ENCODE measurements around the gene TRIM31. TPM values are rescaled to one million over a fixed set of nuclear protein-coding genes. Genes with fewer than 3 reads are reported as not detected.

The TRIM31 gene
- total and polyA plus RNA-seq, 10 of the 15 experiments (the other 5 are each of a cell fraction or from before 2014, with no cell fraction given), result 0.09 to 20.5 (median 0.31) TPM; not detected in 3

GRCh38 chr6:30055513-30055912, 57.4 kb downstream of the TRIM31 start (continued):
- TF ChIP-seq E2F4 (IDR thresholded peaks at IDR 0.05; ENCODE audit: low read depth, low read length), result no peak

- no peaks in the 10 kb centered on the region for H3K27me3 ChIP-seq (replicated peaks in 1 of 2; ENCODE audit: control insufficient read depth in 2 of 2, insufficient read depth in 2 of 2, low read length in 1 of 2)
- POLR2A ChIA-PET, result no interaction called here
- no peak overlapping the region for H3K4me3 ChIP-seq
- intact Hi-C loops (cut with micrococcal nuclease; ENCODE audit: unreplicated experiment) (no loop called here), in situ Hi-C loops (cut with MboI) (no loop called here)
- H3K36me3 ChIP-seq (ENCODE audit: control insufficient read depth in 2 of 2, insufficient read depth in 2 of 2, low read length in 1 of 2), result no peaks in the 10 kb centered on the region; a peak in 1 of 4 replicates
- RAD21 ChIA-PET (ENCODE audit: unreplicated experiment), result no interaction called here
- H3K9me3 ChIP-seq (replicated peaks; ENCODE audit: control insufficient read depth, insufficient read depth, low read length), result no peaks in the 10 kb centered on the region
- CTCF ChIA-PET, result interaction anchor here (0.7 to 1.1 kb wide), 3 partner anchors 10 to 51 kb away, joined by 3 read pairs; no protein-coding TSS in a partner anchor
- no peaks in the 10 kb centered on the region for H3K4me1 ChIP-seq (ENCODE audit: control insufficient read depth, insufficient read depth, low read length)
- no peaks in the 10 kb centered on the region for H3K79me2 ChIP-seq (ENCODE audit: control insufficient read depth, insufficient read depth, low read length)
- H4K20me1 ChIP-seq (ENCODE audit: control insufficient read depth, insufficient read depth), result no peaks in the 10 kb centered on the region
- no peak overlapping the region for H3K4me2 ChIP-seq (ENCODE audit: control insufficient read depth, insufficient read depth)
- 29% methylated on average over 3 of the region's 3 CpGs for WGBS (ENCODE audit: insufficient coverage, insufficient replicate concordance, low lambda C conversion rate, missing lambda C conversion rate)
- SMC1A ChIA-PET (ENCODE audit: uncharacterized antibody, unreplicated experiment), result interaction anchor here (0.7 to 1.0 kb wide), 2 partner anchors 12 to 150 kb away, joined by 3 read pairs; no protein-coding TSS in a partner anchor
- H3K27ac ChIP-seq (ENCODE audit: control insufficient read depth, insufficient read depth), result no peak overlapping the region
- no peak overlapping the region for H3K9ac ChIP-seq (ENCODE audit: control insufficient read depth, insufficient read depth, low read length)
- no peak overlapping the region for H2AFZ ChIP-seq (ENCODE audit: control insufficient read depth, low read depth, low read length)
- no TSS peak for BruUV-seq (replicated peaks)
- ATAC-seq (no peak), FAIRE-seq (no peak), DNase-seq (ENCODE audit: low read depth, low spot score) (no peak)
- TF ChIP-seq ATF7 (IDR thresholded peaks at IDR 0.05; ENCODE audit: low read depth) (no peak), MTA3 (IDR thresholded peaks at IDR 0.05; ENCODE audit: borderline replicate concordance, low read length) (no peak), RELA (IDR thresholded peaks at IDR 0.05; ENCODE audit: borderline replicate concordance, partially characterized antibody) (no peak), GATAD2B (conservative IDR thresholded peaks at IDR 0.05; ENCODE audit: low read depth) (no peak), ELK1 (IDR thresholded peaks at IDR 0.05; ENCODE audit: low read depth, low read length) (no peak), BHLHE40 (IDR thresholded peaks at IDR 0.05; ENCODE audit: borderline replicate concordance in 1 of 2, low read depth in 2 of 2, low read length in 1 of 2) (no peak), RELB (IDR thresholded peaks at IDR 0.05; ENCODE audit: low read depth) (no peak)
Observed at GRCh38 chr6:30053682-30054081, 59.2 kb downstream of the TRIM31 start.

Small RNA genes within 50 kb of the gene (small RNA-seq; reads per million reads assigned to genes)
- gene RF00554 (not detected), gene RF02219 (not detected), gene RF02220 (not detected)

Other genes starting within 250 kb of the TRIM31 start
Only the 7 nearest of the 10 such genes appear.
- 61.9 and 66.5 TPM in 2 replicates for gene POLR1H, start 51.8 kb downstream of the TRIM31 start, total RNA-seq (2014; rRNA removed)
- gene POLR1H, start 51.8 kb downstream of the TRIM31 start, total RNA-seq (2014; rRNA removed; fragmentation: Illumina TruSeq; extraction: Trizol), result 62.7 and 63.0 TPM in 2 replicates
- gene POLR1H, start 51.8 kb downstream of the TRIM31 start, total RNA-seq (2021), result 47.4 and 50.6 TPM in 2 replicates
- 60.5 and 88.9 TPM in 2 replicates for gene POLR1H, start 51.8 kb downstream of the TRIM31 start, polyA plus RNA-seq (2011; rRNA removed)
- 30.7 and 54.0 TPM in 2 replicates for gene POLR1H, start 51.8 kb downstream of the TRIM31 start, polyA plus RNA-seq (2014; fragmentation: Illumina TruSeq; extraction: Trizol)
- gene POLR1H, start 51.8 kb downstream of the TRIM31 start, polyA plus RNA-seq (2014; fragmentation: Nextera tagmentation; extraction: Ambion mirVana), result 100 to 1,000 TPM; 154 to 160 TPM
- gene POLR1H, start 51.8 kb downstream of the TRIM31 start, polyA plus RNA-seq (2014; rRNA removed), result 59.9 and 67.5 TPM in 2 replicates
- gene POLR1H, start 51.8 kb downstream of the TRIM31 start, polyA plus RNA-seq (2016; fragmentation: Nextera tagmentation; extraction: Ambion mirVana), result 100 to 1,000 TPM in 1 of 2 experiments, 10 to 100 TPM in 1; 99.5 to 108 TPM
- gene PPP1R11, start 45.9 kb downstream of the TRIM31 start, total RNA-seq (2014; rRNA removed), result 27.4 and 32.9 TPM in 2 replicates
- 24.3 and 27.8 TPM in 2 replicates for gene PPP1R11, start 45.9 kb downstream of the TRIM31 start, total RNA-seq (2014; rRNA removed; fragmentation: Illumina TruSeq; extraction: Trizol)
- 28.7 and 28.8 TPM in 2 replicates for gene PPP1R11, start 45.9 kb downstream of the TRIM31 start, total RNA-seq (2021)
- 48.0 and 56.1 TPM in 2 replicates for gene PPP1R11, start 45.9 kb downstream of the TRIM31 start, polyA plus RNA-seq (2011; rRNA removed)
- 48.9 and 54.3 TPM in 2 replicates for gene PPP1R11, start 45.9 kb downstream of the TRIM31 start, polyA plus RNA-seq (2014; fragmentation: Illumina TruSeq; extraction: Trizol)
- 10 to 100 TPM; 12.6 to 13.4 TPM for gene PPP1R11, start 45.9 kb downstream of the TRIM31 start, polyA plus RNA-seq (2014; fragmentation: Nextera tagmentation; extraction: Ambion mirVana)
- 33.5 and 38.2 TPM in 2 replicates for gene PPP1R11, start 45.9 kb downstream of the TRIM31 start, polyA plus RNA-seq (2014; rRNA removed)
- gene PPP1R11, start 45.9 kb downstream of the TRIM31 start, polyA plus RNA-seq (2016; fragmentation: Nextera tagmentation; extraction: Ambion mirVana), result 10 to 100 TPM; 46.2 TPM
- not detected in 2 replicates for gene RNF39, start 37.3 kb downstream of the TRIM31 start, total RNA-seq (2014; rRNA removed)
- gene RNF39, start 37.3 kb downstream of the TRIM31 start, total RNA-seq (2014; rRNA removed; fragmentation: Illumina TruSeq; extraction: Trizol), result not detected in 2 replicates
- gene RNF39, start 37.3 kb downstream of the TRIM31 start, total RNA-seq (2021), result not detected in 2 replicates
- gene RNF39, start 37.3 kb downstream of the TRIM31 start, polyA plus RNA-seq (2011; rRNA removed), result not detected in 2 replicates
- gene RNF39, start 37.3 kb downstream of the TRIM31 start, polyA plus RNA-seq (2014; fragmentation: Illumina TruSeq; extraction: Trizol), result not detected in 2 replicates
- gene RNF39, start 37.3 kb downstream of the TRIM31 start, polyA plus RNA-seq (2014; fragmentation: Nextera tagmentation; extraction: Ambion mirVana), result not detected
- gene RNF39, start 37.3 kb downstream of the TRIM31 start, polyA plus RNA-seq (2014; rRNA removed), result 0.04 TPM in 1 of 2 replicates, not detected in the other
- gene RNF39, start 37.3 kb downstream of the TRIM31 start, polyA plus RNA-seq (2016; fragmentation: Nextera tagmentation; extraction: Ambion mirVana), result under 1 TPM in 1 of 2 experiments, not detected in 1; 0.11 TPM
- gene TRIM40, start 23.1 kb upstream of the TRIM31 start, total RNA-seq (2014; rRNA removed), result 0.05 TPM in 1 of 2 replicates, not detected in the other
- gene TRIM40, start 23.1 kb upstream of the TRIM31 start, total RNA-seq (2014; rRNA removed; fragmentation: Illumina TruSeq; extraction: Trizol), result not detected in 2 replicates
- not detected in 2 replicates for gene TRIM40, start 23.1 kb upstream of the TRIM31 start, total RNA-seq (2021)
- not detected in 2 replicates for gene TRIM40, start 23.1 kb upstream of the TRIM31 start, polyA plus RNA-seq (2011; rRNA removed)
- gene TRIM40, start 23.1 kb upstream of the TRIM31 start, polyA plus RNA-seq (2014; fragmentation: Illumina TruSeq; extraction: Trizol), result not detected in 2 replicates
- gene TRIM40, start 23.1 kb upstream of the TRIM31 start, polyA plus RNA-seq (2014; fragmentation: Nextera tagmentation; extraction: Ambion mirVana), result not detected
- gene TRIM40, start 23.1 kb upstream of the TRIM31 start, polyA plus RNA-seq (2014; rRNA removed), result not detected in 2 replicates
- gene TRIM40, start 23.1 kb upstream of the TRIM31 start, polyA plus RNA-seq (2016; fragmentation: Nextera tagmentation; extraction: Ambion mirVana), result not detected
- not detected in 2 replicates for gene TRIM10, start 48.1 kb upstream of the TRIM31 start, total RNA-seq (2014; rRNA removed)
- gene TRIM10, start 48.1 kb upstream of the TRIM31 start, total RNA-seq (2014; rRNA removed; fragmentation: Illumina TruSeq; extraction: Trizol), result not detected in 2 replicates
- not detected in 2 replicates for gene TRIM10, start 48.1 kb upstream of the TRIM31 start, total RNA-seq (2021)
- 0.01 and 0.04 TPM in 2 replicates for gene TRIM10, start 48.1 kb upstream of the TRIM31 start, polyA plus RNA-seq (2011; rRNA removed)
- gene TRIM10, start 48.1 kb upstream of the TRIM31 start, polyA plus RNA-seq (2014; fragmentation: Illumina TruSeq; extraction: Trizol), result not detected in 2 replicates
- gene TRIM10, start 48.1 kb upstream of the TRIM31 start, polyA plus RNA-seq (2014; fragmentation: Nextera tagmentation; extraction: Ambion mirVana), result not detected
- gene TRIM10, start 48.1 kb upstream of the TRIM31 start, polyA plus RNA-seq (2014; rRNA removed), result not detected in 2 replicates
- gene TRIM10, start 48.1 kb upstream of the TRIM31 start, polyA plus RNA-seq (2016; fragmentation: Nextera tagmentation; extraction: Ambion mirVana), result not detected
- gene TRIM15, start 50.5 kb upstream of the TRIM31 start, total RNA-seq (2014; rRNA removed), result not detected in 2 replicates
- not detected in 2 replicates for gene TRIM15, start 50.5 kb upstream of the TRIM31 start, total RNA-seq (2014; rRNA removed; fragmentation: Illumina TruSeq; extraction: Trizol)
- 0.08 TPM in 1 of 2 replicates, not detected in the other for gene TRIM15, start 50.5 kb upstream of the TRIM31 start, total RNA-seq (2021)
- 0.29 TPM in 1 of 2 replicates, not detected in the other for gene TRIM15, start 50.5 kb upstream of the TRIM31 start, polyA plus RNA-seq (2011; rRNA removed)
- gene TRIM15, start 50.5 kb upstream of the TRIM31 start, polyA plus RNA-seq (2014; fragmentation: Illumina TruSeq; extraction: Trizol), result not detected in 2 replicates
- gene TRIM15, start 50.5 kb upstream of the TRIM31 start, polyA plus RNA-seq (2014; fragmentation: Nextera tagmentation; extraction: Ambion mirVana), result not detected
- gene TRIM15, start 50.5 kb upstream of the TRIM31 start, polyA plus RNA-seq (2014; rRNA removed), result not detected in 2 replicates
- not detected for gene TRIM15, start 50.5 kb upstream of the TRIM31 start, polyA plus RNA-seq (2016; fragmentation: Nextera tagmentation; extraction: Ambion mirVana)
- 62.4 and 73.5 TPM in 2 replicates for gene TRIM26, start 100.3 kb upstream of the TRIM31 start, total RNA-seq (2014; rRNA removed)
- gene TRIM26, start 100.3 kb upstream of the TRIM31 start, total RNA-seq (2014; rRNA removed; fragmentation: Illumina TruSeq; extraction: Trizol), result 39.2 and 43.9 TPM in 2 replicates
- 76.4 and 79.6 TPM in 2 replicates for gene TRIM26, start 100.3 kb upstream of the TRIM31 start, total RNA-seq (2021)
- gene TRIM26, start 100.3 kb upstream of the TRIM31 start, polyA plus RNA-seq (2011; rRNA removed), result 35.6 and 57.3 TPM in 2 replicates
- gene TRIM26, start 100.3 kb upstream of the TRIM31 start, polyA plus RNA-seq (2014; fragmentation: Illumina TruSeq; extraction: Trizol), result 57.6 and 72.4 TPM in 2 replicates
- 10 to 100 TPM; 13.1 to 18.2 TPM for gene TRIM26, start 100.3 kb upstream of the TRIM31 start, polyA plus RNA-seq (2014; fragmentation: Nextera tagmentation; extraction: Ambion mirVana)
- 56.5 and 67.5 TPM in 2 replicates for gene TRIM26, start 100.3 kb upstream of the TRIM31 start, polyA plus RNA-seq (2014; rRNA removed)
- gene TRIM26, start 100.3 kb upstream of the TRIM31 start, polyA plus RNA-seq (2016; fragmentation: Nextera tagmentation; extraction: Ambion mirVana), result 10 to 100 TPM; 69.9 to 75.3 TPM

Data from GM12878 (cell line).